ENCODE measurements around the gene SYNE3.

Gene SYNE3

DNA sequence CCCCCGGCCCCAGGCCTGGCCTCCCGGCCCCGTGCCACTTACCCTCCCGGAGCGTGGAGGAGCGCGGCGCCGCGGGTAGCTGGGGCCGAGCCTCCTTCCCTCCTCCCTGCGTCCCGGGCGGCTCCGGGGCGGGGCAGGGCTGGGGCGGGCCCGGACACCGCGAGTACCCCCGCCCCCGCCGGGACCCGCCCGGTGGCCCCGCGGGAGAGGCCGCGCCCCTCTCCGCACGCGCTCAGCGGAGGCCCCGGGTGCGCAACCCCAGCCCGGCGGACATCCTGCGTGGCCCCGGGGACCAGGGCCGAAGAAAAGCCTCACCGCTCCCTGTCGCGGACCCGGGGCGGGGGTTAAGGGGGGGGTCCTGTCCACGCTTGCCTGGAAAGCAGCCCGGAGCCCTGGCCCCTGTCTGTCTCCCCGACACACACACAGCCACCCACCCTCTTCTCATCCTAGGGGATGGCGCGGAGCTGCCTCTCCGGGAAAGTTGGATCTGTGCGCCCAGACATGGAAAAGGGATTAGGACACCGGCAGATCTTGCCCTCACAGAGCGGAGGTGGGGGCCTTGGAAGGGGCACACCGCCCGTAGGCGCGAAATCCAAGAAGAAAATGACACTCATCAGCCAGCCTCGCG, at the start of gene SYNE3:
SYNE3 (minus strand) TSS at position 97 of the 628 bp plus-strand sequence. CDS start 40,829 bp downstream, outside the sequence.
- no peak for DNase-seq (ENCODE audit: low read depth)

GRCh38 chr14:95564060-95564459, 47.6 kb upstream of the SYNE3 start:
- DNase-seq (ENCODE audit: low read depth) = no peak

- DNase-seq (ENCODE audit: low read depth) = no peak
These were observed 46.6 kb upstream of the SYNE3 start for GRCh38 chr14:95562892-95563685.

DNA sequence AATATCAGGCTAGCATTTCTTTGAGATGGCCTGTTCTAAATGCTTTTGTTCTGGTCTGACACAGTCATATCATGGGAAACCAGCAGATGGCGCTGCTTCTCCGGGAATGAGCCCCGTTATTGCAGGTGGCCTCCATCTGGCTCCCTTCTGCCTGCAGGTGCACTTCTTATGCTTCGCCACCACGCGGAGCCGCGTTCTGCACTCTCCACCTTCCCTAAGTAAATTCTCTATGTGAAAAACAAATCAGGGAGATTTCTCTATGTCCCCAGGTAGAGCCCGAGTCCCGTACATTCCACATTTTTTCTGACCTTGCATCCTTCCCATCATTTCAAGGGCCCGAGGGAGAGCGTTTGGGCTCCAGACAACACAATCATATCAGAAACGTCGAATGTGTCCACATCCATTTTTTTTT, 44.6 kb upstream of the SYNE3 start:
- no peak for DNase-seq (ENCODE audit: low read depth)

DNA sequence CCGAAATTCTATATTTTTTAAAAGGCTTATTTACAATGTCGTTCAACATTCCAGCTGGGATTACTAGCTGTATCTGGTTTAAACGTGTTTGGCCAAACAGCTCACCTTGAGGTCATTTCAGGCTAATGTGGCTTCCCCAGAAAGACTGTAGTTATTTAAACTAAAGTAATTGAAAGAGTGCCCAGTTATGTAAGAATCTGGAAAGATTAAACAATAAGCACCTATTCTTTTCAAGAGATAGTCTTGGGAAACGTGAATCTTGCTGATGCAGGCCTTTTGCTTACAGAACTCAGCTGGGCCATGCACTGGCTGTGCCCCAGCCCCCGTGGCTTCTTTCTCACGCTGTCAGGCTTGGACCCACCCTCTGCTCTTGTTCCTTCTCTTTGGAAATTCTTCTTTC, 42.8 kb upstream of the SYNE3 start:
- DNase-seq (ENCODE audit: low read depth) = no peak

DNA sequence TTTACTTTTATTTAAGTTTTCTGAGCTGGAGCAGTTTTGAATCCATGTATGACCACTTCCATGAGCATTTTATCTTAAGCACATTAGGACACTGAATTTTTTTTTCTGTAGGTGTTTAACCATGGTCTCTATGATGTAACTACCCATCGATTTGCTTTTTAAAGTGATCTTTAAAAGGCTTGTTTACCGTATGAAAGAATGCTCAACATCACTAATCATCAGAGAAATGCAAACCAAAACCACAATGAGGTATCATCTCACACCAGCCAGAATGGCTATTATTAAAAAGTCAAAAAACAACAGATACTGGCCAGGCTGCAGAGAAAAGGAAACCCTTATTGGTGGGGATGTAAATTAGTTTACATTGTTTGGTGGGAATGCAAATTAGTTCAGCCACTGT, 41.4 kb upstream of the SYNE3 start:
- no peak for DNase-seq (ENCODE audit: low read depth)

DNA sequence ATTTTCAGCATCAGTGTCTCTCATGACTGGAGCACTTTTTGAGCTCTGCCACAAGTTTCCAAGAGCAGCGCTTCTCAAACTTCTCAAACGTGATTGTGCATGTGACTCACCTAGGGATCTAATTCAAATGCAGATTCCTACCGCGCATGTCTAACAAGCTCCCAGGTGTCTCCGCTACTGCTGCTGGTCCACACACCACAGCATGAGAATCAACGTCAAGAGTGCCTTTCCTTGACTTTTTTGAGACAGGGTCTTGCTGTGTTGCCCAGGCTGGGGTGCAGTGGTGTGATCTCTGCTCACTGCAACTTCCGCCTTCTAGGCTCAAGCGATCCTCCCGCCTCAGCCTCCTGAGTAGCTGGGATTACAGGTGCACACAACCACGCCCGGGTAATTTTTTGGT, 40.8 kb upstream of the SYNE3 start:
- no peak for DNase-seq (ENCODE audit: low read depth)

GRCh38 chr14:95555053-95555452, 38.6 kb upstream of the SYNE3 start:
- DNase-seq (ENCODE audit: low read depth) = no peak

GRCh38 chr14:95553141-95553540, 36.7 kb upstream of the SYNE3 start:
- no peak for DNase-seq (ENCODE audit: low read depth)

GRCh38 chr14:95551435-95551834, 35.0 kb upstream of the SYNE3 start:
- no peak for DNase-seq (ENCODE audit: low read depth)

DNA sequence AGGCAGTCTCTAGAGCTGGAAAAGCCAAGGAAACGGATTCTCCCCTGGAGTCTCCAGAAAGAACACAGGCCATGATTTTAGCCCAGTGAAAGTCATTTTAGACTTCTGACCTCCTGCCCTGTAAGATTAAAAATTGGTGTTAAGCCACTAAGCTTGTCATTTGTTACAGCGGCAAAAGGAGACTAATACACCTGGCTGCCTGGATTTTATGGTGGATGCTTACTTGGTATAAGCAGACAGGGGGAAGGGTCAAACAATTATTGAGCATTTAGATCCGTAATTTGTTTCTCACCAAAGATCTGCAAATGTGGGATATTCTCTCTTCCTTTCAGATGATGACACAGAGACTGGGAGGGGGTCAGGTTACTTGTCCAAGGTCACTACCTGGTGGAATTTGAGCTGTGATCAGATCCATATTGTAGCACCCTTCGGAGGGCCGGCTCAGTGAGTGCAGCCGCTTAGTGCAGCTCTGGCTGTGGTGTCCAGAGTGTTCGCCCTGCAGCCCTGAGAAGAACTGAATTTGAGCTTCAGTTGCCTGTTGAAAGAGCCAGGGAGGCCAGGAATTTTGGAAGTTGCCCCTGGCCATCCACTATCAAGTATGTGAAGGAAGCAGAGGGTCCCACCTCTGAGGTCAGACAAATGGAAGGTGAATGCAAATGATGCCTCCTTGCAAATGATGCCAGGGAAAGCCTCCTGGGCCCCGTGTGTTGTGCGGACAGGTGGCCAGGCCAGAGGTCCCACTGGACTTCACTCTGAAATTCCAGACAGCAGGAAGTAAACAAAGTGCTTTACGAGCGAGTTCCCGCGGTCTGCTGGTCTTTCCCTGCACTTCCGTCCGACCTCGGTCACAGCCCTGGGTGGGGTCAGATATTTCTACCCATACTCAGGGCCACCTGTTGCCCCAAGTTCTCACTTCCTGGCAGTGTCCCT, 33.5 kb upstream of the SYNE3 start:
- no peak for DNase-seq (ENCODE audit: low read depth)

DNA sequence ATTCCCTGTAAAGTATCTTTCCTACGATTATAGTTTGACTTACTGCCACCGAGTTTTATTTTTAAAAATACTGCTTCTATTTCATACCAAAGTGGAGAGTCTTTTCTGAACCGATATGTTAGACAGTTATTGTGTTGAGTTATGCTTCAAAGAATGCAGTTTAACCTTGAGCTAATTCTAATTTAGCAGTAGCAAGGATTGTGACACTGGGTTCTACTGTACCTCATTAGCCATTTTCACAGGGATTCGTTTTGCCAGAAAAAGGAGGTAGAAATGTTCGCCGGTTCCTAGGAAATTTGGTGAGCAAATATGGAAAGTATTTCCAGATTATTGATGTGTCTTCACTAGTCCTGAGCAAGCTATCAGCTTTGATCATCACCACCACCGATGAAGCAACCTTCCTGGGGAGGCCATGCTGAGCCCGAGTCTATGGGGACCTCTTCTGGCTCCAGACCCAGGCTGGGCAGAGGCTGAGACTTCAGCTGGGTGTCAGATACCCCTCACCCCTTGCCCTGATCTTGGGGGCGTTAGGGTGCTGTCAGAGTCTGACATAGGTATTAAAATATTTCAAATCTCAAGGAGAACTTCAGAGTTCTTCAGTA, 32.0 kb upstream of the SYNE3 start:
- no peak for DNase-seq (ENCODE audit: low read depth)

GRCh38 chr14:95547626-95548327, 31.3 kb upstream of the SYNE3 start:
- no peak for DNase-seq (ENCODE audit: low read depth)

DNA sequence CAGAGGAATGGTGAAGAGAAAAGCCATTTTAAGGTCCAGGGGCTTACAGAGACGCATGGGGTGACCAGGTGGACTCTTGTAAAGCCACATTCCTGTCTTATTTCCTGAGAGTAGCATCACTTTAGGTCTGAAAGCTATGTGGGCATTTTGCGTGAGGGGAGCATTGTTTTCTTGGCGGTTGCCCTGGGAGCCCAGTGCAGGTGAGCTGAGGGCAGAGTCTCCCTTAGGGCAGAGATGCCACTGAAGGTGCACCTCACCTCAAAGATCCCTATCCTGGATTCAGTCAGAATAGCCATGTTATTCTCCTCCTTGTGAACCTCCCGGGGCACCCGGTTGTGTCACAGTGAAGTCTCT, 30.8 kb upstream of the SYNE3 start:
- no peak for DNase-seq (ENCODE audit: low read depth)

- DNase-seq (ENCODE audit: low read depth) = peak; percentile 72
These were observed 29.2 kb upstream of the SYNE3 start for GRCh38 chr14:95545515-95546168.

GRCh38 chr14:95544588-95544987, 28.1 kb upstream of the SYNE3 start:
- no peak for DNase-seq (ENCODE audit: low read depth)

GRCh38 chr14:95543021-95543420, 26.6 kb upstream of the SYNE3 start:
- no peak for DNase-seq (ENCODE audit: low read depth)

DNA sequence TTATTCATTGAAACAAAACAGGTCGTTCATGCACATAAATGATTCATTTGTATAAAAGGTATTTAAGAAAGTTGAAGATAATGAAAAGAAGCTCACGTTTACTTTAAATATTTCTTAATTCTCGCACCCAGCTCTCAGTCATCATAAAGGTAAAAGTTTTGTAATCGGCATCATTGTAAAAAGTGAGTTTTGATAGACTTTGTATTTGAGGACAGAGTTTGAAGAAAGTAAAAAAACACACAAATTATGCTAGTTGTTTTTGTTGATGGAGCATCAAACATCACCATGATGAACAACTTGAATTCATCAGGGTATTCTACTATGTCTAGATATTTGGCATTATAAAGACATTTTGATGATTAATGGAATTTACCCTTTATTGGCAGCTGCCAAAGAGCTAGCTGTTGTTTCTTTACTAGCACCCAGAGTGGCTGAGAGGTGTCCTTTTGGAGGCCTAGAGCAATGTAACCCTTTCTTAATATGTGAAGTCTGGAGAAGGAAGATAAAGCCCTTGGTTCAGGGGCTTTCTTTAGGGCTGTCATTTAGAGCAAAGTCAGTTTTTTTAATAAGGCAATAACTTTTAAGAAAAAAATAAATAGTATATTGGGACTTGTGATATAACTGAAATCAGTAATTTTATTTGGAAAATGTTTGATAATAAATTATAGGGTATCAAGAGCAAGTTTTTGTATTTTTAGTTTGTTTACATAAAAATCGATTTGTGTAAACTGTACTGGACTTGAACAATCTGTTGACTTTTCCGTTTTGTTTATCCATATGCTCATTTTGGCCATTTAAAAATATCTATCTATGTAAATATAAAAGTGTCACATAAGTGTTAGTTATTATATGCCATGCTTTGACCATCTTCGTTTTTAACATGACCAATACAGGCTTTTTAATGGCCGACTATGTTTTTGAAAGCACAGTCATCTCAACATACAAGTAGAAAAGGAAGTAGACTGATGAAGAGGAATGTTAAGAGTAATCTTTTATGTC, 25.8 kb upstream of the SYNE3 start:
- DNase-seq (ENCODE audit: low read depth) = no peak

- DNase-seq (ENCODE audit: low read depth) = no peak
These were observed 24.9 kb upstream of the SYNE3 start for GRCh38 chr14:95541346-95541745.

Data from HS-27A (cell line).